Measurements from ENCODE around the gene TRMT2A.

TRMT2A gene

GRCh38 chr22:20131859-20132685, 15.0 kb upstream of the TRMT2A start:
- Histone ChIP-seq H3K9me3 (ENCODE audit: control insufficient read depth, insufficient read depth, low read depth, low read length) (no peaks in the 10 kb centered on the region), H3K36me3 (ENCODE audit: control insufficient read depth in 2 of 2, insufficient read depth in 1 of 2, low read length in 2 of 2) (peaks cover 0 to 33% of the 10 kb centered on the region in 2 experiments; a peak in 1 of 3 replicates), H3K4me3 (ENCODE audit: low read depth, low read length) (peak overlapping the region; percentile 69), H3K27ac (ENCODE audit: extremely low read depth, low read depth, low read length) (peak overlapping the region; percentile 48; the same call in 1 of the 2 replicates), H3K4me1 (ENCODE audit: control insufficient read depth, insufficient read depth, low read length) (peaks cover 5% of the 10 kb centered on the region; the same call in 1 of the 2 replicates)
- ChIA-PET CTCF (no interaction called here), POLR2A (no interaction called here)
- peak; percentile 30; the same call in 1 of the 2 replicates for TF ChIP-seq BCL11B (tag by site-specific recombination; IDR thresholded peaks at IDR 0.05; ENCODE audit: low read depth)
- no peak for TF ChIP-seq ZNF76 (tag by site-specific recombination; IDR thresholded peaks at IDR 0.05; ENCODE audit: borderline replicate concordance, low read depth)
- no peak for TF ChIP-seq PRDM10 (tag by site-specific recombination; IDR thresholded peaks at IDR 0.05)
- TF ChIP-seq ZBTB26 (tag by site-specific recombination; optimal IDR thresholded peaks at IDR 0.05): peak; percentile 42
- TF ChIP-seq ZNF514 (tag by site-specific recombination; IDR thresholded peaks at IDR 0.05): no peak
- TF ChIP-seq ZIC2 (tag by site-specific recombination; IDR thresholded peaks at IDR 0.05): peak; percentile 54
- no peak for TF ChIP-seq ZNF777 (tag by site-specific recombination; IDR thresholded peaks at IDR 0.05; ENCODE audit: borderline replicate concordance)
- TF ChIP-seq ZBTB20 (tag by site-specific recombination; IDR thresholded peaks at IDR 0.05): peak; percentile 52; the same call in 1 of the 2 replicates
- TF ChIP-seq KLF1 (tag by site-specific recombination; IDR thresholded peaks at IDR 0.05): peak; percentile 81
- peak; percentile 41; the same call in 1 of the 2 replicates for TF ChIP-seq SP3 (tag by site-specific recombination; IDR thresholded peaks at IDR 0.05)
- no peak for TF ChIP-seq ZNF830 (tag by site-specific recombination; IDR thresholded peaks at IDR 0.05; ENCODE audit: low read depth)
- TF ChIP-seq, protein P1, sequence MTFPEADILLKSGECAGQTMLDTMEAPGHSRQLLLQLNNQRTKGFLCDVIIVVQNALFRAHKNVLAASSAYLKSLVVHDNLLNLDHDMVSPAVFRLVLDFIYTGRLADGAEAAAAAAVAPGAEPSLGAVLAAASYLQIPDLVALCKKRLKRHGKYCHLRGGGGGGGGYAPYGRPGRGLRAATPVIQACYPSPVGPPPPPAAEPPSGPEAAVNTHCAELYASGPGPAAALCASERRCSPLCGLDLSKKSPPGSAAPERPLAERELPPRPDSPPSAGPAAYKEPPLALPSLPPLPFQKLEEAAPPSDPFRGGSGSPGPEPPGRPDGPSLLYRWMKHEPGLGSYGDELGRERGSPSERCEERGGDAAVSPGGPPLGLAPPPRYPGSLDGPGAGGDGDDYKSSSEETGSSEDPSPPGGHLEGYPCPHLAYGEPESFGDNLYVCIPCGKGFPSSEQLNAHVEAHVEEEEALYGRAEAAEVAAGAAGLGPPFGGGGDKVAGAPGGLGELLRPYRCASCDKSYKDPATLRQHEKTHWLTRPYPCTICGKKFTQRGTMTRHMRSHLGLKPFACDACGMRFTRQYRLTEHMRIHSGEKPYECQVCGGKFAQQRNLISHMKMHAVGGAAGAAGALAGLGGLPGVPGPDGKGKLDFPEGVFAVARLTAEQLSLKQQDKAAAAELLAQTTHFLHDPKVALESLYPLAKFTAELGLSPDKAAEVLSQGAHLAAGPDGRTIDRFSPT (tag by site-specific recombination; IDR thresholded peaks at IDR 0.05): peak; percentile 42; the same call in 1 of the 2 replicates
- TF ChIP-seq, protein P2, sequence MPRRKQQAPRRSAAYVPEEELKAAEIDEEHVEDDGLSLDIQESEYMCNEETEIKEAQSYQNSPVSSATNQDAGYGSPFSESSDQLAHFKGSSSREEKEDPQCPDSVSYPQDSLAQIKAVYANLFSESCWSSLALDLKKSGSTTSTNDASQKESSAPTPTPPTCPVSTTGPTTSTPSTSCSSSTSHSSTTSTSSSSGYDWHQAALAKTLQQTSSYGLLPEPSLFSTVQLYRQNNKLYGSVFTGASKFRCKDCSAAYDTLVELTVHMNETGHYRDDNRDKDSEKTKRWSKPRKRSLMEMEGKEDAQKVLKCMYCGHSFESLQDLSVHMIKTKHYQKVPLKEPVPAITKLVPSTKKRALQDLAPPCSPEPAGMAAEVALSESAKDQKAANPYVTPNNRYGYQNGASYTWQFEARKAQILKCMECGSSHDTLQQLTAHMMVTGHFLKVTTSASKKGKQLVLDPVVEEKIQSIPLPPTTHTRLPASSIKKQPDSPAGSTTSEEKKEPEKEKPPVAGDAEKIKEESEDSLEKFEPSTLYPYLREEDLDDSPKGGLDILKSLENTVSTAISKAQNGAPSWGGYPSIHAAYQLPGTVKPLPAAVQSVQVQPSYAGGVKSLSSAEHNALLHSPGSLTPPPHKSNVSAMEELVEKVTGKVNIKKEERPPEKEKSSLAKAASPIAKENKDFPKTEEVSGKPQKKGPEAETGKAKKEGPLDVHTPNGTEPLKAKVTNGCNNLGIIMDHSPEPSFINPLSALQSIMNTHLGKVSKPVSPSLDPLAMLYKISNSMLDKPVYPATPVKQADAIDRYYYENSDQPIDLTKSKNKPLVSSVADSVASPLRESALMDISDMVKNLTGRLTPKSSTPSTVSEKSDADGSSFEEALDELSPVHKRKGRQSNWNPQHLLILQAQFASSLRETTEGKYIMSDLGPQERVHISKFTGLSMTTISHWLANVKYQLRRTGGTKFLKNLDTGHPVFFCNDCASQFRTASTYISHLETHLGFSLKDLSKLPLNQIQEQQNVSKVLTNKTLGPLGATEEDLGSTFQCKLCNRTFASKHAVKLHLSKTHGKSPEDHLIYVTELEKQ (tag by site-specific recombination; IDR thresholded peaks at IDR 0.05; ENCODE audit: borderline replicate concordance): no peak
- no peak for TF ChIP-seq ZSCAN23 (tag by site-specific recombination; IDR thresholded peaks at IDR 0.05)
- TF ChIP-seq SETDB1 (IDR thresholded peaks at IDR 0.05; ENCODE audit: insufficient read length, low read length): no peak
- no peak for TF ChIP-seq ZNF785 (tag by site-specific recombination; IDR thresholded peaks at IDR 0.05)
- peak; percentile 80 for TF ChIP-seq ZNF335 (tag by site-specific recombination; conservative IDR thresholded peaks at IDR 0.05)
- TF ChIP-seq, protein P3, sequence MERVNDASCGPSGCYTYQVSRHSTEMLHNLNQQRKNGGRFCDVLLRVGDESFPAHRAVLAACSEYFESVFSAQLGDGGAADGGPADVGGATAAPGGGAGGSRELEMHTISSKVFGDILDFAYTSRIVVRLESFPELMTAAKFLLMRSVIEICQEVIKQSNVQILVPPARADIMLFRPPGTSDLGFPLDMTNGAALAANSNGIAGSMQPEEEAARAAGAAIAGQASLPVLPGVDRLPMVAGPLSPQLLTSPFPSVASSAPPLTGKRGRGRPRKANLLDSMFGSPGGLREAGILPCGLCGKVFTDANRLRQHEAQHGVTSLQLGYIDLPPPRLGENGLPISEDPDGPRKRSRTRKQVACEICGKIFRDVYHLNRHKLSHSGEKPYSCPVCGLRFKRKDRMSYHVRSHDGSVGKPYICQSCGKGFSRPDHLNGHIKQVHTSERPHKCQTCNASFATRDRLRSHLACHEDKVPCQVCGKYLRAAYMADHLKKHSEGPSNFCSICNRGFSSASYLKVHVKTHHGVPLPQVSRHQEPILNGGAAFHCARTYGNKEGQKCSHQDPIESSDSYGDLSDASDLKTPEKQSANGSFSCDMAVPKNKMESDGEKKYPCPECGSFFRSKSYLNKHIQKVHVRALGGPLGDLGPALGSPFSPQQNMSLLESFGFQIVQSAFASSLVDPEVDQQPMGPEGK (tag by site-specific recombination; IDR thresholded peaks at IDR 0.05): peak; percentile 62
- 0 out of 2 replicates have a peak, but pooled peaks have one; percentile 35 for TF ChIP-seq ZNF423 (tag by site-specific recombination; IDR thresholded peaks at IDR 0.05)
- TF ChIP-seq ZBTB7A (tag by site-specific recombination; IDR thresholded peaks at IDR 0.05; ENCODE audit: low read depth): 0 out of 2 replicates have a peak, but pooled peaks have one; percentile 17
- TF ChIP-seq ZBTB8A (tag by site-specific recombination; IDR thresholded peaks at IDR 0.05): 0 out of 2 replicates have a peak, but pooled peaks have one; percentile 17
- TF ChIP-seq ZFP69B (tag by site-specific recombination; IDR thresholded peaks at IDR 0.05): no peak
- TF ChIP-seq KLF8 (tag by site-specific recombination; IDR thresholded peaks at IDR 0.05): peak; percentile 67; the same call in 1 of the 2 replicates
- peak; percentile 90 for TF ChIP-seq GLIS2 (tag by site-specific recombination; IDR thresholded peaks at IDR 0.05)

Data from HEK293 (cell line).